RWPE2 (cell line): ENCODE measurements around the gene DNAH2.

ENCODE experiments used
- ATAC-seq: fragments of 200-7000 bp; cut with Tn5 transposase; 3 replicates; pipeline ENCODE4 v1.9.1; 2021; ENCODE audit warnings: low read depth
- DNase-seq: peaks from one replicate; pipeline ENCODE4 v3.0.0-alpha.2; 2020; ENCODE audit warnings: low spot score
- H3K27ac ChIP-seq: fragments of 450-650 bp; 2 replicates; pipeline ENCODE4 v1.5.1; 2017; ENCODE audit warnings: mild to moderate bottlenecking; ENCODE audit not compliant: poor library complexity, severe bottlenecking
- H3K27me3 ChIP-seq: fragments of 250-450 bp; sonication (Bioruptor Pico); 2 replicates; pipeline ENCODE4 v1.5.1; 2021; ENCODE audit warnings: mild to moderate bottlenecking, moderate library complexity; ENCODE audit not compliant: insufficient read depth, poor library complexity, severe bottlenecking
- H3K36me3 ChIP-seq: fragments of 250-450 bp; sonication (Bioruptor Pico); 2 replicates; pipeline ENCODE4 v1.5.1; 2020; ENCODE audit warnings: low read depth, mild to moderate bottlenecking, moderate library complexity
- H3K4me1 ChIP-seq: fragments of 250-450 bp; sonication (Bioruptor Pico); 2 replicates; pipeline ENCODE4 v1.5.1; 2021; ENCODE audit warnings: mild to moderate bottlenecking, moderate library complexity; ENCODE audit not compliant: insufficient read depth, poor library complexity, severe bottlenecking
- H3K4me3 ChIP-seq: fragments of 250-450 bp; sonication (Bioruptor Pico); 2 replicates; pipeline ENCODE4 v1.5.1; 2021; ENCODE audit warnings: mild to moderate bottlenecking, moderate library complexity; ENCODE audit not compliant: severe bottlenecking
- H3K9me3 ChIP-seq: fragments of 250-450 bp; sonication (Bioruptor Pico); 2 replicates; pipeline ENCODE4 v1.5.1; 2021; ENCODE audit warnings: mild to moderate bottlenecking, moderate library complexity; ENCODE audit not compliant: severe bottlenecking
- CTCF ChIP-seq: fragments of 450-650 bp; IDR thresholded peaks from one replicate; pipeline ENCODE4 v1.5.1; 2017; ENCODE audit warnings: mild to moderate bottlenecking, moderate library complexity; ENCODE audit not compliant: poor library complexity, severe bottlenecking

Gene DNAH2

GRCh38 chr17:7842380-7843256 lies 125.1 kb downstream of the DNAH2 start:
- no peaks in the 10 kb centered on the region for H3K27me3 ChIP-seq

GRCh38 chr17:7843257-7843535 lies 125.7 kb downstream of the DNAH2 start:
- ATAC-seq = no peak
- H3K9me3 ChIP-seq = no peaks in the 10 kb centered on the region
- H3K27me3 ChIP-seq = no peaks in the 10 kb centered on the region
- no peak for DNase-seq
- H3K27ac ChIP-seq = peak overlapping the region; percentile 97
- no peak for TF ChIP-seq CTCF
- peaks cover 29% of the 10 kb centered on the region for H3K36me3 ChIP-seq
- peaks cover 12% of the 10 kb centered on the region for H3K4me1 ChIP-seq
- H3K4me3 ChIP-seq = peak overlapping the region; percentile 46

More at GRCh38 chr17:7842380-7843256, 125.1 kb downstream of the DNAH2 start:
- peak; percentile 24 for ATAC-seq
- H3K27ac ChIP-seq = peak overlapping the region; percentile 97
- peaks cover 25% of the 10 kb centered on the region for H3K36me3 ChIP-seq
- H3K4me3 ChIP-seq = peak overlapping the region; percentile 46
- peaks cover 13% of the 10 kb centered on the region for H3K4me1 ChIP-seq
- no peak for TF ChIP-seq CTCF
- peak; percentile 90 for DNase-seq
- H3K9me3 ChIP-seq = no peaks in the 10 kb centered on the region

GRCh38 chr17:7843536-7844291 lies 126.2 kb downstream of the DNAH2 start:
- no peak for TF ChIP-seq CTCF
- Histone ChIP-seq H3K9me3 (no peaks in the 10 kb centered on the region), H3K27me3 (no peaks in the 10 kb centered on the region), H3K27ac (peak overlapping the region; percentile 97), H3K4me3 (peak overlapping the region; percentile 46), H3K4me1 (peaks cover 10% of the 10 kb centered on the region), H3K36me3 (peaks cover 29% of the 10 kb centered on the region)
- DNase-seq (peak; percentile 88), ATAC-seq (peak; percentile 23)

DNA sequence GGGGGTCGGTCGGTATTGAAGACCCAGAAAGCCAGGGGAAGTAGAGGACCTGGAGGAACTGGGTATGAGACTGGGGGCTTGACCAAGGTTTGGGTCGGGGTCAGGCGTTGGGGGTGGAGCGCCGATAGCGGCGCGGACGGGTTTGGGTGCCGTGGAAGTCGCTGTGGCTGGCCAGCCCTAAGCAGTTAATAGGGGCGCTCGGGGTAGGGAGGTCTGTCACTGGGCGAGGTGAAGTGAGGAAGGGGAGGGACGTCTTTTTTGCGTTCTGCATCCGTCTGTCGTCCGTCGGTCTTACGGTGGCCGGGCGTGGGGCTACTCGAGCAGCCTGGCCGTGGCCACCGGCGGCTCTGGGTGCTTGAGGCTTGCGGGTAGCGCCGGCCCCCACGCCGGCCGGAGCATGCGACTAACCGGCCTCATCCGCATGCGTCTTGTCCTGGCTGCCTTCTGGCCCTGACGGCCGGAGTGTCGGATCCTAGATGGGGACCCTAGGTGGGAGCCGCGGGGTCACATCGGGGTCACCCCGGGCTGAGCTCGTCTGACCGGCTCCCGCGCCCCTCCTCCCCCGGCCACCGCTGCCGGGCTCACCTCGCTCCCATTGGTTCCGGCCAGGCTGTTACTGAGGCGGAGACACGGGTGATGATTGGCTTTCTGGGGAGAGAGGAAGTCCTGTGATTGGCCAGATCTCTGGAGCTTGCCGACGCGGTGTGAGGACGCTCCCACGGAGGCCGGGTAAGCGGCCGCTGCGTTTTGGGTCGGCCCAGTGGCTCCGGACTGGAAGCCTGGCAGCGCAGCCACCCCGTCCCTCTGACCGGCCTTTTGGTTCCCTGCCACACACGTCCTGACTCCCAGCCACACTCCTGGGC lies 127.0 kb downstream of the DNAH2 start:
- peaks cover 36% of the 10 kb centered on the region for H3K36me3 ChIP-seq
- peak overlapping the region; percentile 97 for H3K27ac ChIP-seq
- TF ChIP-seq CTCF = no peak

More for the DNA sequence above, 127.0 kb downstream of the DNAH2 start:
- peak overlapping the region; percentile 46 for H3K4me3 ChIP-seq
- DNase-seq (peak; percentile 92), ATAC-seq (peak; percentile 78)
- no peaks in the 10 kb centered on the region for H3K9me3 ChIP-seq
- H3K4me1 ChIP-seq = peaks cover 2% of the 10 kb centered on the region
- no peaks in the 10 kb centered on the region for H3K27me3 ChIP-seq
